ENCODE measurements around the gene A3GALT2. TPM values are rescaled to one million over a fixed set of nuclear protein-coding genes. Genes with fewer than 3 reads are reported as not detected.
A peak's percentile ranks its signal among the peaks of the same experiment; 100 is the strongest.

Gene A3GALT2
- total RNA-seq, 1 experiment from 2014 or later: not detected

GRCh38 chr1:33348676-33349080, 27.8 kb upstream of the A3GALT2 start:
- Histone ChIP-seq H3K27ac (ENCODE audit: low read length) (peak overlapping the region; percentile 93), H3K27me3 (ENCODE audit: control insufficient read depth, insufficient read depth, low read length) (no peaks in the 10 kb centered on the region), H3K4me3 (ENCODE audit: low read depth in 2 of 2, low read length in 2 of 2) (peak overlapping the region; percentile 81 to 90), H3K36me3 (ENCODE audit: control insufficient read depth, insufficient read depth, low read length) (peaks cover 7% of the 10 kb centered on the region), H3K4me1 (ENCODE audit: control insufficient read depth, insufficient read depth, low read length) (peaks cover 47% of the 10 kb centered on the region), H3K9me3 (ENCODE audit: control insufficient read depth, insufficient read depth, low read depth, low read length) (no peaks in the 10 kb centered on the region)
- ChIA-PET CTCF (no interaction called here), POLR2A (no interaction called here)
- ATAC-seq (no peak), DNase-seq (ENCODE audit: low read depth, low spot score) (no peak)
- TF ChIP-seq POLR2AphosphoS5 (IDR thresholded peaks at IDR 0.05; ENCODE audit: low read depth, low read length) (no peak), SIN3A (IDR thresholded peaks at IDR 0.05; ENCODE audit: borderline replicate concordance, insufficient read depth, low read depth, low read length) (no peak), TCF7L2 (IDR thresholded peaks at IDR 0.05; ENCODE audit: low read depth, low read length) (no peak)
- TF ChIP-seq, protein P1, sequence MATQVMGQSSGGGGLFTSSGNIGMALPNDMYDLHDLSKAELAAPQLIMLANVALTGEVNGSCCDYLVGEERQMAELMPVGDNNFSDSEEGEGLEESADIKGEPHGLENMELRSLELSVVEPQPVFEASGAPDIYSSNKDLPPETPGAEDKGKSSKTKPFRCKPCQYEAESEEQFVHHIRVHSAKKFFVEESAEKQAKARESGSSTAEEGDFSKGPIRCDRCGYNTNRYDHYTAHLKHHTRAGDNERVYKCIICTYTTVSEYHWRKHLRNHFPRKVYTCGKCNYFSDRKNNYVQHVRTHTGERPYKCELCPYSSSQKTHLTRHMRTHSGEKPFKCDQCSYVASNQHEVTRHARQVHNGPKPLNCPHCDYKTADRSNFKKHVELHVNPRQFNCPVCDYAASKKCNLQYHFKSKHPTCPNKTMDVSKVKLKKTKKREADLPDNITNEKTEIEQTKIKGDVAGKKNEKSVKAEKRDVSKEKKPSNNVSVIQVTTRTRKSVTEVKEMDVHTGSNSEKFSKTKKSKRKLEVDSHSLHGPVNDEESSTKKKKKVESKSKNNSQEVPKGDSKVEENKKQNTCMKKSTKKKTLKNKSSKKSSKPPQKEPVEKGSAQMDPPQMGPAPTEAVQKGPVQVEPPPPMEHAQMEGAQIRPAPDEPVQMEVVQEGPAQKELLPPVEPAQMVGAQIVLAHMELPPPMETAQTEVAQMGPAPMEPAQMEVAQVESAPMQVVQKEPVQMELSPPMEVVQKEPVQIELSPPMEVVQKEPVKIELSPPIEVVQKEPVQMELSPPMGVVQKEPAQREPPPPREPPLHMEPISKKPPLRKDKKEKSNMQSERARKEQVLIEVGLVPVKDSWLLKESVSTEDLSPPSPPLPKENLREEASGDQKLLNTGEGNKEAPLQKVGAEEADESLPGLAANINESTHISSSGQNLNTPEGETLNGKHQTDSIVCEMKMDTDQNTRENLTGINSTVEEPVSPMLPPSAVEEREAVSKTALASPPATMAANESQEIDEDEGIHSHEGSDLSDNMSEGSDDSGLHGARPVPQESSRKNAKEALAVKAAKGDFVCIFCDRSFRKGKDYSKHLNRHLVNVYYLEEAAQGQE (IDR thresholded peaks at IDR 0.05; ENCODE audit: insufficient read depth in 1 of 2, low read depth in 2 of 2, low read length in 1 of 2): no peak
- TF ChIP-seq, protein P2, sequence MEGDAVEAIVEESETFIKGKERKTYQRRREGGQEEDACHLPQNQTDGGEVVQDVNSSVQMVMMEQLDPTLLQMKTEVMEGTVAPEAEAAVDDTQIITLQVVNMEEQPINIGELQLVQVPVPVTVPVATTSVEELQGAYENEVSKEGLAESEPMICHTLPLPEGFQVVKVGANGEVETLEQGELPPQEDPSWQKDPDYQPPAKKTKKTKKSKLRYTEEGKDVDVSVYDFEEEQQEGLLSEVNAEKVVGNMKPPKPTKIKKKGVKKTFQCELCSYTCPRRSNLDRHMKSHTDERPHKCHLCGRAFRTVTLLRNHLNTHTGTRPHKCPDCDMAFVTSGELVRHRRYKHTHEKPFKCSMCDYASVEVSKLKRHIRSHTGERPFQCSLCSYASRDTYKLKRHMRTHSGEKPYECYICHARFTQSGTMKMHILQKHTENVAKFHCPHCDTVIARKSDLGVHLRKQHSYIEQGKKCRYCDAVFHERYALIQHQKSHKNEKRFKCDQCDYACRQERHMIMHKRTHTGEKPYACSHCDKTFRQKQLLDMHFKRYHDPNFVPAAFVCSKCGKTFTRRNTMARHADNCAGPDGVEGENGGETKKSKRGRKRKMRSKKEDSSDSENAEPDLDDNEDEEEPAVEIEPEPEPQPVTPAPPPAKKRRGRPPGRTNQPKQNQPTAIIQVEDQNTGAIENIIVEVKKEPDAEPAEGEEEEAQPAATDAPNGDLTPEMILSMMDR (IDR thresholded peaks at IDR 0.05): no peak
- no TSS peak for BruUV-seq (replicated peaks)
- intact Hi-C loops (cut with micrococcal nuclease; ENCODE audit: unreplicated experiment): no loop called here
- in situ Hi-C loops (cut with HindIII; ENCODE audit: low pct_unique_long_range_greater_than_20kb, low sequenced_read_pairs): no loop called here

- DNase-seq (ENCODE audit: low read depth, low spot score) (no peak), ATAC-seq (no peak)
- in situ Hi-C loops (cut with HindIII; ENCODE audit: low pct_unique_long_range_greater_than_20kb, low sequenced_read_pairs) (no loop called here), intact Hi-C loops (cut with micrococcal nuclease; ENCODE audit: unreplicated experiment) (no loop called here)
- ChIA-PET POLR2A (no interaction called here), CTCF (no interaction called here)
- TF ChIP-seq, protein P1 (IDR thresholded peaks at IDR 0.05; ENCODE audit: insufficient read depth in 1 of 2, low read depth in 2 of 2, low read length in 1 of 2): no peak
- TF ChIP-seq TCF7L2 (IDR thresholded peaks at IDR 0.05; ENCODE audit: low read depth, low read length) (no peak), SIN3A (IDR thresholded peaks at IDR 0.05; ENCODE audit: borderline replicate concordance, insufficient read depth, low read depth, low read length) (no peak), POLR2AphosphoS5 (IDR thresholded peaks at IDR 0.05; ENCODE audit: low read depth, low read length) (no peak)
- TF ChIP-seq, protein P2 (IDR thresholded peaks at IDR 0.05): no peak
- Histone ChIP-seq H3K27ac (ENCODE audit: low read length) (peak overlapping the region; percentile 93), H3K27me3 (ENCODE audit: control insufficient read depth, insufficient read depth, low read length) (no peaks in the 10 kb centered on the region), H3K9me3 (ENCODE audit: control insufficient read depth, insufficient read depth, low read depth, low read length) (no peaks in the 10 kb centered on the region), H3K4me1 (ENCODE audit: control insufficient read depth, insufficient read depth, low read length) (peaks cover 52% of the 10 kb centered on the region), H3K36me3 (ENCODE audit: control insufficient read depth, insufficient read depth, low read length) (peaks cover 7% of the 10 kb centered on the region), H3K4me3 (ENCODE audit: low read depth in 2 of 2, low read length in 2 of 2) (peak overlapping the region; percentile 81 to 90)
- no TSS peak for BruUV-seq (replicated peaks)
Measured at GRCh38 chr1:33348194-33348593, 27.3 kb upstream of the A3GALT2 start.
